K562 (cell line): ENCODE data around the gene MED15.

Experiments used
- ATF6 ChIP-seq: sonication (generic); formaldehyde crosslinking; IDR thresholded peaks from 2 replicates; pipeline ENCODE4 v1.4.0; 2020; ENCODE audit warnings: mild to moderate bottlenecking, missing genetic modification reagents
- BCOR ChIP-seq: fragments of 450-650 bp; IDR thresholded peaks from 2 replicates; pipeline ENCODE4 v1.6.1; 2016
- BHLHE40 ChIP-seq: IDR thresholded peaks from 2 replicates; pipeline ENCODE4 v1.6.1; 2011; ENCODE audit warnings: low read length, improper control_type of control experiment
- CLOCK ChIP-seq: fragments of 250-450 bp; sonication (Bioruptor Pico); IDR thresholded peaks from 2 replicates; pipeline ENCODE4 v1.4.0; 2020; ENCODE audit warnings: mild to moderate bottlenecking, moderate library complexity, borderline replicate concordance
- JUNB ChIP-seq: fragments of 450-650 bp; formaldehyde crosslinking; conservative IDR thresholded peaks from 2 replicates; pipeline ENCODE4 v1.4.0; 2020; ENCODE audit warnings: mild to moderate bottlenecking
- JUND ChIP-seq, 2 experiments: IDR thresholded peaks; 2 replicates in 1 of 2; 3 replicates in 1 of 2; pipeline ENCODE4 v1.6.1; 2011; ENCODE audit warnings: borderline replicate concordance in 2 of 2, low read depth in 2 of 2, low read length in 2 of 2, improper control_type of control experiment in 1 of 2, missing biosample characterization in 1 of 2, missing genetic modification characterization in 1 of 2, missing genetic modification reagents in 1 of 2
- MCM5 ChIP-seq: fragments of 450-650 bp; IDR thresholded peaks from 2 replicates; pipeline ENCODE4 v1.6.1; 2016; ENCODE audit warnings: low read depth
- NFIC ChIP-seq: fragments of 450-650 bp; IDR thresholded peaks from 2 replicates; pipeline ENCODE4 v1.6.1; 2017; ENCODE audit warnings: mild to moderate bottlenecking, inconsistent platforms

- no peak for TF ChIP-seq JUND (IDR thresholded peaks at IDR 0.05; ENCODE audit: borderline replicate concordance, low read depth, low read length)
- no peak for TF ChIP-seq JUND (tag; IDR thresholded peaks at IDR 0.05; ENCODE audit: borderline replicate concordance, low read depth, low read length)
- TF ChIP-seq NFIC = no peak
- TF ChIP-seq BHLHE40 = no peak
- TF ChIP-seq MCM5 = no peak
- no peak for TF ChIP-seq ATF6
- no peak; the same call in 1 of the 2 replicates for TF ChIP-seq JUNB (CRISPR knock-in tag)
- no peak for TF ChIP-seq BCOR
- TF ChIP-seq CLOCK = no peak
Observed at GRCh38 chr22:20542055-20542454, 34.6 kb downstream of the MED15 start.
